Astrocyte (in vitro differentiated cells and primary cell): ENCODE data around the gene LMOD1.

Source experiments
- CTCF ChIP-seq: IDR thresholded peaks from 2 replicates; pipeline ENCODE4 v1.5.1; 2011; ENCODE audit warnings: low read depth, mild to moderate bottlenecking, inconsistent platforms, low read length, moderate library complexity; ENCODE audit not compliant: insufficient read depth
- EZH2 ChIP-seq: IDR thresholded peaks from 2 replicates; pipeline ENCODE4 v1.6.1; 2012; ENCODE audit warnings: mild to moderate bottlenecking, low read length, inconsistent platforms; ENCODE audit not compliant: insufficient read depth

GRCh38 chr1:201895120-201895665, 51.2 kb downstream of the LMOD1 start:
- TF ChIP-seq CTCF, result no peak
- TF ChIP-seq EZH2, result no peak
